Measurements from ENCODE around the gene ZNF282. TPM values are rescaled to one million over a fixed set of nuclear protein-coding genes. Genes with fewer than 3 reads are reported as not detected.

The ZNF282 gene
- total RNA-seq, 2 experiments from 2014 or later: 24.7 to 26.2 TPM

DNA sequence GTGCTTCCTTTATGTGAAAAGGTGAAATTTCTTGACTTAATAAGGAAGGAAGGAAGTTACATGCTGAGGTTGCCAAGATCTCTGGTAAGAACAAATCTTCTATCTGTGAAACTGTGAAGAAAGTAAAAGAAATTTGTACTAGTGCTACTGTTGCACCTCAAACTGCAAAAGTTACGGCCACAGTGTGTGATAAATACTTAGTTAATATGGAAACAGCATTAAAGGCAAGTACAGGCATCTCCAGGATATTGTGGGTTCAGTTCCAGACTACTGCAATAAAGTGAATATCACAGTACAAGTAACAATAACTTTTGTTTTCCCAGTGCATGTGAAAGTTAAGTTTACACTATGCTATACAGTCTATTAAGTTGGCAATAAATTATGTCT, 22.8 kb upstream of the ZNF282 start:
- H3K4me3 Mint-ChIP-seq: no peak overlapping the region
- peaks cover 8% of the 10 kb centered on the region for H3K4me1 Mint-ChIP-seq
- no peak for ATAC-seq (ENCODE audit: low read depth)
- no peaks in the 10 kb centered on the region for H3K27me3 Mint-ChIP-seq
- DNase-seq: no peak
- POLR2A ChIA-PET: no interaction called here
- H3K9me3 Mint-ChIP-seq: no peaks in the 10 kb centered on the region
- peak overlapping the region; percentile 11 for H3K27ac Mint-ChIP-seq
- peaks cover 18% of the 10 kb centered on the region for H3K36me3 Mint-ChIP-seq

DNA sequence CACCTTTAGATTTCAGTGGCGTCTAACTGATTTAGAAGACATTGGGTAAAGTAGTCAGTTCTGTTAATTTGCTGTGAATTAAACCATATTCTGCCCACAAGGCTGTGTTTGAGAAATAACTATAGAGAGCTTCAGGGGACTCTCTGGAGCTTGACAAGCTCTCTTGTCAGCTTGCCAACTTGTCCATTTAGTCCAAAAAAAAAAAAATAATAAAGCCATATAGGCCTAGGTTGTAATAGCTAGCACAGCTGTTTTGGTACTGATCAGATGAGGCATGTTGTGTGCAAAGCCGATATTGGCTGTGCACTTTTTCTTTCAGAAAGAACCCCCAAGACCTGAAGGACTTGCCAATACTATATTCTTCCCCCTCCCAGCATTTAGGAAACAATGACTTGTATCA, 20.2 kb upstream of the ZNF282 start:
- POLR2A ChIA-PET: no interaction called here
- Mint-ChIP-seq H3K4me3 (no peak overlapping the region), H3K4me1 (peaks cover 8% of the 10 kb centered on the region), H3K27me3 (no peaks in the 10 kb centered on the region), H3K9me3 (no peaks in the 10 kb centered on the region), H3K36me3 (peaks cover 21% of the 10 kb centered on the region), H3K27ac (no peak overlapping the region)
- ATAC-seq (ENCODE audit: low read depth) (no peak), DNase-seq (no peak)

GRCh38 chr7:149179241-149179640, 16.1 kb upstream of the ZNF282 start:
- peaks cover 4% of the 10 kb centered on the region for H3K4me1 Mint-ChIP-seq
- no peak overlapping the region for H3K4me3 Mint-ChIP-seq
- no peak for DNase-seq
- no peak overlapping the region for H3K27ac Mint-ChIP-seq
- H3K36me3 Mint-ChIP-seq: peaks cover 24% of the 10 kb centered on the region
- no peaks in the 10 kb centered on the region for H3K27me3 Mint-ChIP-seq
- H3K9me3 Mint-ChIP-seq: no peaks in the 10 kb centered on the region
- ATAC-seq (ENCODE audit: low read depth): no peak
- POLR2A ChIA-PET: interaction anchor here (1.7 kb wide), 1 partner anchor 17 kb away, joined by 6 read pairs; the partner anchor contains the start of gene ZNF282

- POLR2A ChIA-PET: no interaction called here
- H3K27ac Mint-ChIP-seq: no peak overlapping the region
- ATAC-seq (ENCODE audit: low read depth): no peak
- H3K4me1 Mint-ChIP-seq: peaks cover 4% of the 10 kb centered on the region
- H3K4me3 Mint-ChIP-seq: no peak overlapping the region
- H3K36me3 Mint-ChIP-seq: peaks cover 24% of the 10 kb centered on the region
- H3K9me3 Mint-ChIP-seq: no peaks in the 10 kb centered on the region
- DNase-seq: no peak
- H3K27me3 Mint-ChIP-seq: no peaks in the 10 kb centered on the region
These were observed 14.5 kb upstream of the ZNF282 start for GRCh38 chr7:149180722-149181449.

GRCh38 chr7:149181450-149181790, 13.9 kb upstream of the ZNF282 start:
- no peaks in the 10 kb centered on the region for H3K9me3 Mint-ChIP-seq
- ATAC-seq (ENCODE audit: low read depth) (no peak), DNase-seq (no peak)
- H3K4me1 Mint-ChIP-seq: peaks cover 4% of the 10 kb centered on the region
- no peak overlapping the region for H3K27ac Mint-ChIP-seq
- H3K4me3 Mint-ChIP-seq: no peak overlapping the region
- POLR2A ChIA-PET: no interaction called here
- no peaks in the 10 kb centered on the region for H3K27me3 Mint-ChIP-seq
- peaks cover 22% of the 10 kb centered on the region for H3K36me3 Mint-ChIP-seq

DNA sequence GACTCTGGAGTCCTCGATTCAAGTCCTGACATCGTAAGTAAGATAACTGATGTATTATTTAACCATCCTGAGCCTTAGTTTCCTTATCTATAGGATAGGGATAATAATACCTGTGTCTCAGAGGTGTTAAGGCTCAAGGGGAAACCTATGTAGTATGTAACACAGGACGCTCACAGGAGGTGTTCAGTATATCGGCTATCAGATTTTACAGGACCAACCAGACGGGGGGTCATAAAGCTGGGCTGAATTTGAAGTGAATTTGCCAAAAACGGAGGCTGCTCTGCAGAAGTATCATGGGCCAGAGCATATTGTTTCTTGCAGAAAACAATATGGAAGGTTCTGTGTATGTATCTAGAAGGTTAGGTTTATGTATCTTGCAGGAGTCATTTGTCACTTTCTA, 11.1 kb upstream of the ZNF282 start:
- POLR2A ChIA-PET: interaction anchor here (1.3 kb wide), 1 partner anchor 11 kb away, joined by 3 read pairs; the partner anchor contains the start of gene ZNF282
- Mint-ChIP-seq H3K4me1 (peaks cover 2% of the 10 kb centered on the region), H3K27ac (no peak overlapping the region), H3K27me3 (peaks cover under 1% of the 10 kb centered on the region), H3K9me3 (no peaks in the 10 kb centered on the region), H3K36me3 (peaks cover 7% of the 10 kb centered on the region), H3K4me3 (no peak overlapping the region)
- ATAC-seq (ENCODE audit: low read depth): no peak
- DNase-seq: no peak

GRCh38 chr7:149188213-149188612, 7.1 kb upstream of the ZNF282 start:
- DNase-seq (no peak), ATAC-seq (ENCODE audit: low read depth) (no peak)
- Mint-ChIP-seq H3K4me3 (no peak overlapping the region), H3K36me3 (peaks cover 2% of the 10 kb centered on the region), H3K4me1 (peaks cover 10% of the 10 kb centered on the region), H3K27me3 (peaks cover 11% of the 10 kb centered on the region), H3K9me3 (no peaks in the 10 kb centered on the region), H3K27ac (no peak overlapping the region)
- POLR2A ChIA-PET: no interaction called here

GRCh38 chr7:149188637-149189259, 6.6 kb upstream of the ZNF282 start:
- no peaks in the 10 kb centered on the region for H3K36me3 Mint-ChIP-seq
- no peaks in the 10 kb centered on the region for H3K9me3 Mint-ChIP-seq
- ATAC-seq (ENCODE audit: low read depth): no peak
- no peak overlapping the region for H3K27ac Mint-ChIP-seq
- peaks cover 13% of the 10 kb centered on the region for H3K27me3 Mint-ChIP-seq
- DNase-seq: no peak
- POLR2A ChIA-PET: no interaction called here
- peaks cover 9% of the 10 kb centered on the region for H3K4me1 Mint-ChIP-seq
- no peak overlapping the region for H3K4me3 Mint-ChIP-seq

- Mint-ChIP-seq H3K4me1 (peaks cover 13% of the 10 kb centered on the region), H3K27me3 (peaks cover 16% of the 10 kb centered on the region), H3K9me3 (no peaks in the 10 kb centered on the region), H3K27ac (no peak overlapping the region), H3K36me3 (no peaks in the 10 kb centered on the region), H3K4me3 (peak overlapping the region; percentile 58)
- POLR2A ChIA-PET: no interaction called here
- ATAC-seq (ENCODE audit: low read depth) (no peak), DNase-seq (no peak)
These were observed 3.5 kb upstream of the ZNF282 start for GRCh38 chr7:149191851-149192250.

DNA sequence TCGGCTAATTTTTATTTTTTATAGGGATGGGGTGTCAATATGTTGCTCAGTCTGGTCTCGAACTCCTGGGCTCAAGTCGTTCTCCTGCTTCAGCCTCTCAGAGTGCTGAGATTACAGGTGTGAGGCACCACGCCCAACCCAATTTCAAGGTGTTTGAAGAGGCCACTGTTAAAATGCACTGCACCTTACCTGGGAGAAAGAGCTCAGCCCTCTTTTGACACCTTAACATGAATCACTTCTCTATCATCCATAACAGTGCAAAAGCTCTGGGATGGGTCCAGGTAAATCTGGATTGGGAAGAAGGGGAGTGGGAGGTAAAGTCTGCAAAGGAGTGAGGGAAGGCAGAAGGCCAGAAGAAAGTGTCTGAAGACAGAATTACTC, 557 bp upstream of the ZNF282 start:
- DNase-seq: no peak
- ATAC-seq (ENCODE audit: low read depth): no peak
- H3K27me3 Mint-ChIP-seq: peaks cover 13% of the 10 kb centered on the region
- H3K4me3 Mint-ChIP-seq: peak overlapping the region; percentile 85
- POLR2A ChIA-PET: interaction anchor here (0.7 to 3.4 kb wide), 5 partner anchors 11 to 69 kb away, joined by 3 to 17 read pairs (median 9); partner anchors contain the start of genes ZNF398, ZNF425 and ZNF783
- H3K36me3 Mint-ChIP-seq: peaks cover 10% of the 10 kb centered on the region
- no peaks in the 10 kb centered on the region for H3K9me3 Mint-ChIP-seq
- H3K27ac Mint-ChIP-seq: peak overlapping the region; percentile 34
- H3K4me1 Mint-ChIP-seq: peaks cover 29% of the 10 kb centered on the region

DNA sequence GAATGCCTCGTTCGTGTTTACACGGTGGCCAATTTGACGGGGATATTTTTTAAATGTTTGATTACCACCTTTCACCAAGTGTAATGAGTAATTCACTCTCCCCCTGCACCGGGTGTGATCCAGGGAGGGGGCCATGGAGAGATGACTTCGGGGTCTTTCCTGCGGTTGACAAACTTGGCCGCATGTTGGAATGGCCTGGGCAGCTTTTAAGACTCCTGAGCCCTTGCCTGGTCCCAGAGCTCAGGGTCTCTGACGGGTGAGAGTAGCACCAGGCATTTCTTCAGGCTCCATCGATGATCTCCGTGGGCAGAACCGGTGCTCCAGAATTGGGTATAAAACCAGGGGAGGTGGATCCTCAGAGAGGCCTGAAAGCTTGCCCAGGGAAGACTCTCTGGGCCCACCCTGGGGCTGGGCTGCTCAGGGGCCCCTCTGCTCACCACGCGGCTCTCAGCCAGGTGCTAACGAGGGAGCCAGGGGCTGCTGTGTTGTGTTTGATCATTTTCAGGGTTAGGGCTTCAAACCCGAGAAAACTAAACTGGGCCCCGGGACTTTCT, 882 bp downstream of the ZNF282 start:
- Mint-ChIP-seq H3K36me3 (peaks cover 20% of the 10 kb centered on the region), H3K4me1 (peaks cover 28% of the 10 kb centered on the region), H3K4me3 (peak overlapping the region; percentile 90), H3K27me3 (peaks cover 9% of the 10 kb centered on the region), H3K27ac (peak overlapping the region; percentile 88), H3K9me3 (no peaks in the 10 kb centered on the region)
- POLR2A ChIA-PET: interaction anchor here (1.1 to 3.4 kb wide), 8 partner anchors 17 to 264 kb away, joined by 3 to 17 read pairs (median 6); partner anchors contain the start of genes ZNF398, ZNF425, ZNF777 and ZNF783
- DNase-seq (no peak), ATAC-seq (ENCODE audit: low read depth) (peak; percentile 5)

DNA sequence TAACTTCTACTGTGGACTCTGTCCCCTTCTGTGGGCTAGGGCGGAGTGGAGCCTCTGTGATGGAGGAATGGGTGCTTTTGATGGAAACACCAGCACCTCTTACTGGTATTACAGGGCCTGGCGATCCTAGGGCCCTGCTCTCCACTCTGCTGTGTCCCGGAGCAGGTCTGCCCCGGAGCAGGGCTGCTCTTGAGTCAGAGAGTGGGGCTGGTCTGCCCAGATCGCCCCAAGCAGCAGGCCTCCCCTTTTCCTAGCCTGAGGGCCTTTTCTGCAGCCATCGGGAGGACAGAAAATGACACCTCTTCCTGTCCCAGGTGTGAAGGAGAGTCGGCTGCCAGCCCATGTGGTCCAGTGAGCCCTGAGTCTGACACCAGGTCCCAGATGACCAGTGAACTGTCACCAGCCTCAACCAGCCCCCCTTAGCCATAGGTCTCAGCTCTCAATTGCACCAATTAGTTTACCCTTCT, 1.4 kb downstream of the ZNF282 start:
- DNase-seq (peak; percentile 37), ATAC-seq (ENCODE audit: low read depth) (no peak)
- Mint-ChIP-seq H3K36me3 (peaks cover 22% of the 10 kb centered on the region), H3K27ac (peak overlapping the region; percentile 88), H3K4me3 (peak overlapping the region; percentile 90), H3K4me1 (peaks cover 26% of the 10 kb centered on the region), H3K27me3 (peaks cover 8% of the 10 kb centered on the region), H3K9me3 (no peaks in the 10 kb centered on the region)
- POLR2A ChIA-PET: interaction anchor here (1.1 to 3.4 kb wide), 4 partner anchors 50 to 71 kb away, joined by 4 to 17 read pairs (median 9); partner anchors contain the start of genes ZNF398 and ZNF425

DNA sequence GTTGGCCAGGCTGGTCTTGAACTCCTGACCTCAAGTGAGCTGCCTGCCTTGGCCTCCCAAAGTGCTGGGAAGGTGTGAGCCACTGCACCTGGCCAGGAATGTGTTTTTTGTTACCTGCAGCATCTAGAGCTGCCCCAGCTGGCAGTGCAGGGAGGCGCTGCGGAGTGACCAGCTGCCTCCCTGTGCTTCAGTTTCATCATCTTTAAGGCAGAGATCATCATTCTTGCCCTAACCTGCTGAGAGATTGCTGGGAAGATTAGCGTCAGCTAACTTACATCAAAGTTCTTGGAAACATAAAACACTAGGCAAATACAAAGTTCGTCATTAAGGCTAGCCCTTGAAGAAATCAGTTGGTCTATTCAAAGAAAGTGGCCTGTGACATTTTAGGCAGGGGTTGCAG, 2.3 kb downstream of the ZNF282 start:
- DNase-seq: no peak
- POLR2A ChIA-PET: interaction anchor here (3.4 kb wide), 1 partner anchor 50 kb away, joined by 17 read pairs; the partner anchor contains the start of gene ZNF398
- peak overlapping the region; percentile 90 for H3K4me3 Mint-ChIP-seq
- peaks cover 26% of the 10 kb centered on the region for H3K4me1 Mint-ChIP-seq
- H3K27me3 Mint-ChIP-seq: peaks cover 4% of the 10 kb centered on the region
- no peaks in the 10 kb centered on the region for H3K9me3 Mint-ChIP-seq
- no peak for ATAC-seq (ENCODE audit: low read depth)
- peaks cover 24% of the 10 kb centered on the region for H3K36me3 Mint-ChIP-seq
- H3K27ac Mint-ChIP-seq: peak overlapping the region; percentile 5

Data from activated naive CD8-positive, alpha-beta T cell treated with anti-CD3 and anti-CD28 coated beads, Interleukin-2, amount 10 ng/mL, durations not matched to agents 7 days and 5 days (primary cell).